IPS DF 6.9 (cell line): ENCODE results near the gene EML4.
A peak's percentile ranks its signal among the peaks of the same experiment; 100 is the strongest.

Experiments used
- DNase-seq: peaks from one replicate; pipeline ENCODE4 v3.0.0-alpha.2; 2013; ENCODE audit warnings: low read depth, low spot score
- H3K27ac ChIP-seq: one replicate; pipeline ENCODE4 v1.5.1; 2013; ENCODE audit warnings: low read length, control low read depth
- H3K27me3 ChIP-seq: 2 replicates; pipeline ENCODE4 v1.6.1; 2013; ENCODE audit warnings: mild to moderate bottlenecking, low read length; ENCODE audit not compliant: control insufficient read depth, insufficient read depth
- H3K36me3 ChIP-seq: 2 replicates; pipeline ENCODE4 v1.6.1; 2013; ENCODE audit warnings: low read length; ENCODE audit not compliant: control insufficient read depth, insufficient read depth
- H3K4me1 ChIP-seq: 2 replicates; pipeline ENCODE4 v1.6.1; 2013; ENCODE audit warnings: low read length; ENCODE audit not compliant: control insufficient read depth, insufficient read depth
- H3K4me3 ChIP-seq: 2 replicates; pipeline ENCODE4 v1.5.1; 2013; ENCODE audit warnings: mild to moderate bottlenecking, low read length
- H3K9me3 ChIP-seq: 2 replicates; pipeline ENCODE4 v1.6.1; 2013; ENCODE audit warnings: low read length, inconsistent platforms; ENCODE audit not compliant: control insufficient read depth, insufficient read depth
- WGBS: extraction: QIAGEN DNeasy Blood & Tissue Kit; methylation state at CpG from one replicate; pipeline ENCODE4 v1.1.7; 2013; ENCODE audit warnings: mixed read lengths, missing lambda C conversion rate; ENCODE audit not compliant: insufficient read length, insufficient coverage; 5-methylcytosine and 5-hydroxymethylcytosine counted together

The EML4 gene

GRCh38 chr2:42163444-42164045, 5.6 kb upstream of the EML4 start:
- no peak for DNase-seq
- Histone ChIP-seq H3K27ac (no peak overlapping the region), H3K36me3 (no peaks in the 10 kb centered on the region), H3K27me3 (no peaks in the 10 kb centered on the region), H3K4me3 (no peak overlapping the region), H3K4me1 (peaks cover 1% of the 10 kb centered on the region; the same call in 1 of the 2 replicates), H3K9me3 (no peaks in the 10 kb centered on the region)
- no CpG with 5 or more reads among the region's 8 CpGs for WGBS

GRCh38 chr2:42164046-42164445, 5.1 kb upstream of the EML4 start:
- H3K4me3 ChIP-seq, result no peak overlapping the region
- DNase-seq, result no peak
- H3K9me3 ChIP-seq, result no peaks in the 10 kb centered on the region
- peaks cover 5% of the 10 kb centered on the region; the same call in 1 of the 2 replicates for H3K4me1 ChIP-seq
- no peaks in the 10 kb centered on the region for H3K27me3 ChIP-seq
- no CpG with 5 or more reads among the region's 3 CpGs for WGBS
- no peak overlapping the region for H3K27ac ChIP-seq
- no peaks in the 10 kb centered on the region for H3K36me3 ChIP-seq

GRCh38 chr2:42164971-42165370, 4.2 kb upstream of the EML4 start:
- DNase-seq, result no peak
- H3K4me1 ChIP-seq, result peaks cover 5% of the 10 kb centered on the region; the same call in 1 of the 2 replicates
- H3K4me3 ChIP-seq, result no peak overlapping the region
- no peak overlapping the region for H3K27ac ChIP-seq
- H3K9me3 ChIP-seq, result no peaks in the 10 kb centered on the region
- WGBS, result no CpG with 5 or more reads among the region's 1 CpG
- no peaks in the 10 kb centered on the region for H3K27me3 ChIP-seq
- H3K36me3 ChIP-seq, result no peaks in the 10 kb centered on the region

GRCh38 chr2:42167458-42167857, 1.7 kb upstream of the EML4 start:
- H3K9me3 ChIP-seq, result no peaks in the 10 kb centered on the region
- H3K27ac ChIP-seq, result no peak overlapping the region
- WGBS, result no CpG with 5 or more reads among the region's 2 CpGs
- H3K27me3 ChIP-seq, result no peaks in the 10 kb centered on the region
- peaks cover 6% of the 10 kb centered on the region; the same call in 1 of the 2 replicates for H3K4me1 ChIP-seq
- H3K4me3 ChIP-seq, result no peak overlapping the region
- no peak for DNase-seq
- no peaks in the 10 kb centered on the region for H3K36me3 ChIP-seq

- H3K4me3 ChIP-seq, result no peak overlapping the region
- H3K27ac ChIP-seq, result no peak overlapping the region
- no peaks in the 10 kb centered on the region for H3K36me3 ChIP-seq
- H3K27me3 ChIP-seq, result no peaks in the 10 kb centered on the region
- peaks cover 6% of the 10 kb centered on the region; the same call in 1 of the 2 replicates for H3K4me1 ChIP-seq
- no peak for DNase-seq
- H3K9me3 ChIP-seq, result no peaks in the 10 kb centered on the region
- no CpG with 5 or more reads among the region's 16 CpGs for WGBS
Measured at GRCh38 chr2:42168459-42169099, 574 bp upstream of the EML4 start.

- peak overlapping the region; percentile 92 for H3K4me3 ChIP-seq
- DNase-seq, result no peak
- no peaks in the 10 kb centered on the region for H3K9me3 ChIP-seq
- no peaks in the 10 kb centered on the region for H3K27me3 ChIP-seq
- H3K36me3 ChIP-seq, result no peaks in the 10 kb centered on the region
- H3K27ac ChIP-seq, result no peak overlapping the region
- H3K4me1 ChIP-seq, result peaks cover 6% of the 10 kb centered on the region; the same call in 1 of the 2 replicates
- no CpG with 5 or more reads among the region's 10 CpGs for WGBS
Measured at GRCh38 chr2:42169874-42170521, 845 bp downstream of the EML4 start.

GRCh38 chr2:42170619-42171395, 1.7 kb downstream of the EML4 start:
- Histone ChIP-seq H3K4me1 (peaks cover 6% of the 10 kb centered on the region; the same call in 1 of the 2 replicates), H3K36me3 (no peaks in the 10 kb centered on the region), H3K9me3 (no peaks in the 10 kb centered on the region), H3K27ac (no peak overlapping the region), H3K27me3 (no peaks in the 10 kb centered on the region), H3K4me3 (no peak overlapping the region; the same call in 1 of the 2 replicates)
- WGBS, result no CpG with 5 or more reads among the region's 9 CpGs
- no peak for DNase-seq

GRCh38 chr2:42171396-42171980, 2.3 kb downstream of the EML4 start:
- Histone ChIP-seq H3K4me3 (no peak overlapping the region), H3K27ac (no peak overlapping the region), H3K9me3 (no peaks in the 10 kb centered on the region), H3K27me3 (no peaks in the 10 kb centered on the region), H3K36me3 (no peaks in the 10 kb centered on the region), H3K4me1 (peaks cover 6% of the 10 kb centered on the region; the same call in 1 of the 2 replicates)
- no CpG with 5 or more reads among the region's 3 CpGs for WGBS
- no peak for DNase-seq

GRCh38 chr2:42172020-42172419, 2.9 kb downstream of the EML4 start:
- no peak for DNase-seq
- Histone ChIP-seq H3K27me3 (no peaks in the 10 kb centered on the region), H3K36me3 (no peaks in the 10 kb centered on the region), H3K4me3 (no peak overlapping the region), H3K4me1 (peaks cover 6% of the 10 kb centered on the region; the same call in 1 of the 2 replicates), H3K9me3 (no peaks in the 10 kb centered on the region), H3K27ac (no peak overlapping the region)
- no CpG with 5 or more reads among the region's 1 CpG for WGBS

GRCh38 chr2:42172566-42172965, 3.4 kb downstream of the EML4 start:
- no CpG with 5 or more reads among the region's 1 CpG for WGBS

More at GRCh38 chr2:42172566-42172965, 3.4 kb downstream of the EML4 start:
- H3K27ac ChIP-seq, result no peak overlapping the region
- no peak for DNase-seq
- H3K4me3 ChIP-seq, result no peak overlapping the region
- no peaks in the 10 kb centered on the region for H3K27me3 ChIP-seq
- H3K4me1 ChIP-seq, result peaks cover 6% of the 10 kb centered on the region; the same call in 1 of the 2 replicates
- H3K36me3 ChIP-seq, result no peaks in the 10 kb centered on the region
- no peaks in the 10 kb centered on the region for H3K9me3 ChIP-seq
